Measurements from ENCODE around the gene PPP1R27. TPM values are rescaled to one million over a fixed set of nuclear protein-coding genes. Genes with fewer than 3 reads are reported as not detected.
A peak's percentile ranks its signal among the peaks of the same experiment; 100 is the strongest.

Gene PPP1R27
- total and polyA plus RNA-seq, 9 of the 15 experiments (the other 6 are each of a cell fraction or from before 2014, with no cell fraction given): 0.29 to 6.9 (median 1.5) TPM; not detected in 2

GRCh38 chr17:81832608-81833159, 2.2 kb downstream of the PPP1R27 start (continued):
- TF ChIP-seq SP2 (IDR thresholded peaks at IDR 0.05; ENCODE audit: extremely low read depth, low read depth, low read length, poor library complexity, severe bottlenecking) (no peak), RBM22 (IDR thresholded peaks at IDR 0.05; ENCODE audit: low read depth, low read length, poor library complexity, severe bottlenecking) (no peak), ARID2 (IDR thresholded peaks at IDR 0.05) (no peak), EP400 (IDR thresholded peaks at IDR 0.05) (no peak), FOXM1 (IDR thresholded peaks at IDR 0.05; ENCODE audit: low read depth) (no peak), FOXM1 (CRISPR knock-in tag; IDR thresholded peaks at IDR 0.05; ENCODE audit: low read depth) (no peak), ZBTB49 (CRISPR knock-in tag; IDR thresholded peaks at IDR 0.05; ENCODE audit: borderline replicate concordance) (no peak), FOXA3 (CRISPR knock-in tag; conservative IDR thresholded peaks at IDR 0.05 in 1 of 2, IDR thresholded peaks at IDR 0.05 in 1 of 2) (no peak), PHB2 (IDR thresholded peaks at IDR 0.05; ENCODE audit: low read depth) (0 out of 2 replicates have a peak, but pooled peaks have one; percentile 4), KDM5B (IDR thresholded peaks at IDR 0.05; ENCODE audit: insufficient replicate concordance, low read depth, low read length) (peak; percentile 38), POU5F1 (IDR thresholded peaks at IDR 0.05; ENCODE audit: borderline replicate concordance, low read depth, low read length, partially characterized antibody) (no peak), ZBED1 (IDR thresholded peaks at IDR 0.05) (no peak), SAFB (IDR thresholded peaks at IDR 0.05; ENCODE audit: borderline replicate concordance, low read depth, low read length) (peak; percentile 90), HMG20A (CRISPR knock-in tag; conservative IDR thresholded peaks at IDR 0.05) (no peak), HOXB6 (CRISPR knock-in tag; IDR thresholded peaks at IDR 0.05; ENCODE audit: borderline replicate concordance) (no peak), MIER1 (IDR thresholded peaks at IDR 0.05; ENCODE audit: low read depth) (0 out of 2 replicates have a peak, but pooled peaks have one; percentile 12), PCBP1 (IDR thresholded peaks at IDR 0.05; ENCODE audit: low read depth, low read length, poor library complexity, severe bottlenecking) (no peak), JUND (IDR thresholded peaks at IDR 0.05; ENCODE audit: borderline replicate concordance, low read depth, low read length) (no peak), JUND (tag; IDR thresholded peaks at IDR 0.05; ENCODE audit: borderline replicate concordance, low read depth, low read length) (no peak), ERF (CRISPR knock-in tag; IDR thresholded peaks at IDR 0.05) (0 out of 2 replicates have a peak, but pooled peaks have one; percentile 69), NFXL1 (CRISPR knock-in tag; IDR thresholded peaks at IDR 0.05) (no peak), FOS (IDR thresholded peaks at IDR 0.05; ENCODE audit: extremely low read depth, insufficient read length) (no peak), KLF13 (tag; IDR thresholded peaks at IDR 0.05; ENCODE audit: borderline replicate concordance, low read depth) (0 out of 2 replicates have a peak, but pooled peaks have one; percentile 43), MEF2A (IDR thresholded peaks at IDR 0.05; ENCODE audit: control insufficient read depth, low read depth, low read length) (no peak), NR1H2 (CRISPR knock-in tag; IDR thresholded peaks at IDR 0.05) (no peak), POLR2AphosphoS5 (IDR thresholded peaks at IDR 0.05; ENCODE audit: control insufficient read depth, insufficient read depth, low read depth, low read length) (no peak), FOXK2 (conservative IDR thresholded peaks at IDR 0.05 in 1 of 2, IDR thresholded peaks at IDR 0.05 in 1 of 2; ENCODE audit: low read depth in 2 of 2) (no peak), FOXJ3 (CRISPR knock-in tag; IDR thresholded peaks at IDR 0.05) (no peak), RBM25 (IDR thresholded peaks at IDR 0.05; ENCODE audit: low read depth, low read length, severe bottlenecking) (no peak)
